ENCODE data around the gene FHL2.

The FHL2 gene

GRCh38 chr2:105422801-105423200 is 23.9 kb upstream of the FHL2 start:
- DNase-seq (ENCODE audit: low read depth) = no peak

GRCh38 chr2:105421053-105421452 is 22.2 kb upstream of the FHL2 start:
- no peak for DNase-seq (ENCODE audit: low read depth)

- no peak for DNase-seq (ENCODE audit: low read depth)
Measured at GRCh38 chr2:105418522-105418921, 19.7 kb upstream of the FHL2 start.

- peak; percentile 72 for DNase-seq (ENCODE audit: low read depth)
Measured at GRCh38 chr2:105417857-105418436, 19.1 kb upstream of the FHL2 start.

GRCh38 chr2:105416156-105416555 is 17.3 kb upstream of the FHL2 start:
- no peak for DNase-seq (ENCODE audit: low read depth)

- DNase-seq (ENCODE audit: low read depth) = no peak
Measured at GRCh38 chr2:105415007-105415406, 16.2 kb upstream of the FHL2 start.

GRCh38 chr2:105413206-105413605 is 14.4 kb upstream of the FHL2 start:
- DNase-seq (ENCODE audit: low read depth) = no peak

- no peak for DNase-seq (ENCODE audit: low read depth)
Measured at GRCh38 chr2:105412584-105412983, 13.7 kb upstream of the FHL2 start.

- no peak for DNase-seq (ENCODE audit: low read depth)
Measured at GRCh38 chr2:105411720-105412407, 13.0 kb upstream of the FHL2 start.

- peak; percentile 62 for DNase-seq (ENCODE audit: low read depth)
Measured at GRCh38 chr2:105410554-105410953, 11.7 kb upstream of the FHL2 start.

GRCh38 chr2:105409717-105410116 is 10.9 kb upstream of the FHL2 start:
- peak; percentile 54 for DNase-seq (ENCODE audit: low read depth)

GRCh38 chr2:105407946-105408743 is 9.3 kb upstream of the FHL2 start:
- DNase-seq (ENCODE audit: low read depth) = no peak

GRCh38 chr2:105406221-105406620 is 7.4 kb upstream of the FHL2 start:
- DNase-seq (ENCODE audit: low read depth) = peak; percentile 93

- DNase-seq (ENCODE audit: low read depth) = peak; percentile 80
Measured at GRCh38 chr2:105405291-105405690, 6.4 kb upstream of the FHL2 start.

- no peak for DNase-seq (ENCODE audit: low read depth)
Measured at GRCh38 chr2:105404736-105405135, 5.9 kb upstream of the FHL2 start.

GRCh38 chr2:105403783-105404698 is 5.2 kb upstream of the FHL2 start:
- DNase-seq (ENCODE audit: low read depth) = peak; percentile 95

GRCh38 chr2:105403241-105403782 is 4.5 kb upstream of the FHL2 start:
- no peak for DNase-seq (ENCODE audit: low read depth)

GRCh38 chr2:105402809-105403208 is 4.0 kb upstream of the FHL2 start:
- no peak for DNase-seq (ENCODE audit: low read depth)

- no peak for DNase-seq (ENCODE audit: low read depth)
Measured at GRCh38 chr2:105401867-105402266, 3.0 kb upstream of the FHL2 start.

- no peak for DNase-seq (ENCODE audit: low read depth)
Measured at GRCh38 chr2:105400138-105400540, 1.3 kb upstream of the FHL2 start.

GRCh38 chr2:105399207-105399861 is 483 bp upstream of the FHL2 start:
- no peak for DNase-seq (ENCODE audit: low read depth)
